Tibial nerve (tissue), 4 donors: ENCODE measurements around the gene BICD1.

ENCODE experiments used
- CTCF ChIP-seq, 5 experiments: fragments of 200-600 bp in 3 of 5; fragments of 450-650 bp in 2 of 5; sonication (generic) in 3 of 5; IDR thresholded peaks; one replicate each; pipeline ENCODE4 v1.5.1; 2016 to 2019; ENCODE audit warnings: antibody characterized with exemption in 5 of 5, mild to moderate bottlenecking in 3 of 5, moderate library complexity in 2 of 5
- EP300 ChIP-seq, 2 donors: sonication (generic); formaldehyde crosslinking; IDR thresholded peaks; one replicate each; pipeline ENCODE4 v1.6.1; 2017; ENCODE audit warnings: antibody characterized with exemption in 2 of 2, mild to moderate bottlenecking in 1 of 2

GRCh38 chr12:32100888-32101287 lies 5.8 kb upstream of the BICD1 start:
- TF ChIP-seq CTCF (IDR thresholded peaks at IDR 0.05) (no peak), EP300 (IDR thresholded peaks at IDR 0.05) (no peak)
